Fibroblast of lung (primary cell): ENCODE measurements around the gene NDUFS5. TPM values are rescaled to one million over a fixed set of nuclear protein-coding genes. Genes with fewer than 3 reads are reported as not detected.

ENCODE experiments used
- DNase-seq, 2 donors: peaks; one replicate each; pipeline versions ENCODE4 v3.0.0 to v3.0.0-alpha.2; 2010; ENCODE audit warnings: low read depth in 2 of 2
- H2AFZ ChIP-seq: 2 replicates; pipeline ENCODE4 v1.5.1; 2012; ENCODE audit warnings: low read length, control low read depth, inconsistent platforms
- H3K27ac ChIP-seq: 2 replicates; pipeline ENCODE4 v1.5.1; 2011; ENCODE audit warnings: low read length, control low read depth; ENCODE audit not compliant: insufficient read depth
- H3K27me3 ChIP-seq: 2 replicates; pipeline ENCODE4 v1.5.1; 2011; ENCODE audit warnings: mild to moderate bottlenecking, low read length; ENCODE audit not compliant: control insufficient read depth, insufficient read depth
- H3K36me3 ChIP-seq: 2 replicates; pipeline ENCODE4 v1.5.1; 2011; ENCODE audit warnings: low read length; ENCODE audit not compliant: control insufficient read depth, insufficient read depth
- H3K4me1 ChIP-seq: 2 replicates; pipeline ENCODE4 v1.5.1; 2011; ENCODE audit warnings: low read length; ENCODE audit not compliant: control insufficient read depth, insufficient read depth; ENCODE audit errors: extremely low read depth
- H3K4me2 ChIP-seq: 2 replicates; pipeline ENCODE4 v1.5.1; 2011; ENCODE audit warnings: low read length, control low read depth; ENCODE audit not compliant: insufficient read depth; ENCODE audit errors: extremely low read depth
- H3K4me3 ChIP-seq, 4 experiments: fragments of 200-600 bp in 1 of 4; sonication (generic) in 1 of 4; replicated peaks in 1 of 4; 2 replicates each; pipeline ENCODE4 v1.5.1; 2011 to 2016; ENCODE audit warnings: low read length in 4 of 4, low read depth in 3 of 4, mild to moderate bottlenecking in 3 of 4, control low read depth in 2 of 4, inconsistent platforms in 1 of 4, mixed read lengths in 1 of 4; ENCODE audit not compliant: insufficient read depth in 1 of 4; ENCODE audit errors: control extremely low read depth in 1 of 4
- H3K79me2 ChIP-seq: 2 replicates; pipeline ENCODE4 v1.5.1; 2012; ENCODE audit warnings: mild to moderate bottlenecking, low read length, inconsistent platforms; ENCODE audit not compliant: control insufficient read depth, insufficient read depth
- H3K9ac ChIP-seq: 2 replicates; pipeline ENCODE4 v1.5.1; 2011; ENCODE audit warnings: mild to moderate bottlenecking, low read length, control low read depth; ENCODE audit not compliant: insufficient read depth
- H3K9me3 ChIP-seq: 2 replicates; pipeline ENCODE4 v1.5.1; 2012; ENCODE audit warnings: low read depth, low read length; ENCODE audit not compliant: control insufficient read depth, insufficient read depth
- H4K20me1 ChIP-seq: 2 replicates; pipeline ENCODE4 v1.5.1; 2011; ENCODE audit warnings: low read length; ENCODE audit not compliant: control insufficient read depth, insufficient read depth; ENCODE audit errors: extremely low read depth
- EZH2 ChIP-seq: IDR thresholded peaks from 2 replicates; pipeline ENCODE4 v1.5.1; 2012; ENCODE audit warnings: low read length, control low read depth, mild to moderate bottlenecking; ENCODE audit errors: missing control alignments
- polyA plus RNA-seq, 2 donors: library from polyadenylated mRNA; depleted of rRNA in 1 of 2; stranded (reverse) in 1 of 2; unstranded in 1 of 2; fragments of >200 nt; gene quantifications; 2 replicates each; pipeline ENCODE4 v1.2.1, GENCODE V29; 2011 to 2012; ENCODE audit warnings: missing spikeins in 1 of 2
- total RNA-seq: library from RNA; depleted of rRNA; stranded (reverse); fragments of >200 nt; gene quantifications from 2 replicates; pipeline ENCODE4 v1.2.1, GENCODE V29; 2014
- TF ChIP-seq, protein P1 (sequence below), 2 donors: IDR thresholded peaks in 1 of 2; conservative IDR thresholded peaks in 1 of 2; 1 replicate in 1 of 2; 2 replicates in 1 of 2; pipeline ENCODE4 v1.5.1; 2011 to 2012; ENCODE audit warnings: low read length in 2 of 2, control low read depth in 1 of 2, inconsistent platforms in 1 of 2, low read depth in 1 of 2, mild to moderate bottlenecking in 1 of 2

The NDUFS5 gene
- total and polyA plus RNA-seq, 2 donors (not counting 1 experiment from before 2014, with no cell fraction given), result 501 to 572 TPM

DNA sequence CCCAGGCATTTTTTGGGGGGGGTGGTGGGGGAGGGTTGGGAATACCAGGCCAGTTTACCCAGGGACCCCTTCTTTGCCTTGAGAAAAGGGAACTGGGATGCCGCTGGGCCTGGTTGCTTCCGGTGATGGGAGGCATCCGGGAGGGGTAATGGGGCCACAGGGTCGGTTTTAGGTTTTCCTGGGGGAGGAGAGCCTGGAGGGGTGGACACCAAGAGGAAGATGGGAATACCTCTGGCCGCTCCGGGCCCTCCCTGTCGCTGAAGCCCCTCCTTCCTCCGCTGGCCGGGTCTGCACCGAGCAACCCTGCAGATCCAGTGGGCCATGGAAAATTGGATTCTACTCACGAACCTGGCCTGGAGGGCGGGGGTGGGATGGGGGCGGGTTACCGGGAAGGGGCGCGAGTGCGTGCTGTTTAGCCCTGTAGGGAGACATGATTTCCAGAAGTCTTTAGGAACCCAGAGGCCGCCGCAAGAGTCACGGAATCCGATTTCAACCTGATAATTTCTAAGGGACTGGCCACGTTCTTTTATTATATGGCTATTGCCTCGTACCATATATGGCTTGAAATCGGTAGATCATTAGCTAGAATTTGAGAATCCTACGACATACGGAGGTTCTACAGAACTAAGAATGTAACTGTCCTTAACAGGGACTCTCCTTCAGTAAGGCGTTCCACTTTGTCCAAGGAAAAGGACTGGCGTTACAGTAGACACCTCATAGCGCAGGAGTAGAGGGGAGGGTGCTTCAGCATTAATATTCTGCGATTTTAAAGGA is 34.3 kb upstream of the NDUFS5 start:
- peak overlapping the region; percentile 93 for H3K27ac ChIP-seq
- peak overlapping the region; percentile 96 for H3K9ac ChIP-seq
- peaks cover 2% of the 10 kb centered on the region for H3K4me1 ChIP-seq
- H3K4me3 ChIP-seq, result peak overlapping the region; percentile 66 to 94 (median 86)
- H4K20me1 ChIP-seq, result peaks cover 4% of the 10 kb centered on the region
- H3K36me3 ChIP-seq, result no peaks in the 10 kb centered on the region
- DNase-seq, result peak; percentile 31 to 39
- TF ChIP-seq, protein P1, sequence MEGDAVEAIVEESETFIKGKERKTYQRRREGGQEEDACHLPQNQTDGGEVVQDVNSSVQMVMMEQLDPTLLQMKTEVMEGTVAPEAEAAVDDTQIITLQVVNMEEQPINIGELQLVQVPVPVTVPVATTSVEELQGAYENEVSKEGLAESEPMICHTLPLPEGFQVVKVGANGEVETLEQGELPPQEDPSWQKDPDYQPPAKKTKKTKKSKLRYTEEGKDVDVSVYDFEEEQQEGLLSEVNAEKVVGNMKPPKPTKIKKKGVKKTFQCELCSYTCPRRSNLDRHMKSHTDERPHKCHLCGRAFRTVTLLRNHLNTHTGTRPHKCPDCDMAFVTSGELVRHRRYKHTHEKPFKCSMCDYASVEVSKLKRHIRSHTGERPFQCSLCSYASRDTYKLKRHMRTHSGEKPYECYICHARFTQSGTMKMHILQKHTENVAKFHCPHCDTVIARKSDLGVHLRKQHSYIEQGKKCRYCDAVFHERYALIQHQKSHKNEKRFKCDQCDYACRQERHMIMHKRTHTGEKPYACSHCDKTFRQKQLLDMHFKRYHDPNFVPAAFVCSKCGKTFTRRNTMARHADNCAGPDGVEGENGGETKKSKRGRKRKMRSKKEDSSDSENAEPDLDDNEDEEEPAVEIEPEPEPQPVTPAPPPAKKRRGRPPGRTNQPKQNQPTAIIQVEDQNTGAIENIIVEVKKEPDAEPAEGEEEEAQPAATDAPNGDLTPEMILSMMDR (conservative IDR thresholded peaks at IDR 0.05 in 1 of 2, IDR thresholded peaks at IDR 0.05 in 1 of 2; ENCODE audit: low read depth in 1 of 2, low read length in 2 of 2), result no peak
- no peak for TF ChIP-seq EZH2
- no peaks in the 10 kb centered on the region for H3K27me3 ChIP-seq
- H3K9me3 ChIP-seq, result no peaks in the 10 kb centered on the region
- H3K79me2 ChIP-seq, result peaks cover 56% of the 10 kb centered on the region
- H3K4me2 ChIP-seq, result peak overlapping the region; percentile 84
- H2AFZ ChIP-seq, result no peak overlapping the region

DNA sequence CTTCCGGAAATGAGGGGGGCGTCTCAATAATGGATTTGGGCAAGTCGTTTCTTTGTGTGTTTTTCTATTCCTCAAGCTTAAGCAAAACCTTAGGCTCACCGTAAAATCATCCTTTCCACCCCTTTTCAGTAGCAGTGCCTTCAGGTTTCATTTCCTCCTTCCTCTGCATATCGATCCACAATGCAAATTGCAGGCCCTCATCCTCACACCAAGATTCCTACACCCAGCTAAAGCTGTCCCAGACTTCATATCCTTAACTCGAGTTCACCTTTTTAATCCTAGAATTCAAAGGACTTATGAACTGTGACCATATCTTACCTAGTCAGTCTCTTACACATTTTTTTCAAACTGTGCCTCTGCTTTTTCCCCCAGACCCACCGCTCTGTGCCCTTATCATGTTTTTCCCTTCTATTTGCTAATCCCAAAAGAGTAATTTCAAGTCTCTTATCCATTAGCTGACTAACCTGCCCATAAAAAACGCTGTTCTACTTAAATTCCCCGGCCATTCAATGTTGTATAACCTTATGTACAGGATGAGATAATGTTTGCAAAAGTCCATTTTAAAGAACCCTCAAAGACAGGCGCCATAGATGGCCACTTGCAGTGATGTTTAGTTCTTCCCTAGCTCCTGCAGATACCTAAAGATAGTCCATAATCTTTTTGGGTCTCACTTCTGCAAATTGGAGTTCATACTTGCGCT is 33.6 kb upstream of the NDUFS5 start:
- H2AFZ ChIP-seq, result no peak overlapping the region
- no peaks in the 10 kb centered on the region for H3K9me3 ChIP-seq
- TF ChIP-seq, protein P1 (conservative IDR thresholded peaks at IDR 0.05 in 1 of 2, IDR thresholded peaks at IDR 0.05 in 1 of 2; ENCODE audit: low read depth in 1 of 2, low read length in 2 of 2), result no peak
- no peak for TF ChIP-seq EZH2
- H3K4me3 ChIP-seq, result peak overlapping the region; percentile 66 to 94 (median 86)
- H3K36me3 ChIP-seq, result no peaks in the 10 kb centered on the region
- H4K20me1 ChIP-seq, result peaks cover 4% of the 10 kb centered on the region
- H3K79me2 ChIP-seq, result peaks cover 63% of the 10 kb centered on the region
- H3K4me2 ChIP-seq, result peak overlapping the region; percentile 84
- H3K9ac ChIP-seq, result peak overlapping the region; percentile 35
- H3K27me3 ChIP-seq, result no peaks in the 10 kb centered on the region
- DNase-seq, result no peak
- H3K4me1 ChIP-seq, result peaks cover 2% of the 10 kb centered on the region
- H3K27ac ChIP-seq, result peak overlapping the region; percentile 17

DNA sequence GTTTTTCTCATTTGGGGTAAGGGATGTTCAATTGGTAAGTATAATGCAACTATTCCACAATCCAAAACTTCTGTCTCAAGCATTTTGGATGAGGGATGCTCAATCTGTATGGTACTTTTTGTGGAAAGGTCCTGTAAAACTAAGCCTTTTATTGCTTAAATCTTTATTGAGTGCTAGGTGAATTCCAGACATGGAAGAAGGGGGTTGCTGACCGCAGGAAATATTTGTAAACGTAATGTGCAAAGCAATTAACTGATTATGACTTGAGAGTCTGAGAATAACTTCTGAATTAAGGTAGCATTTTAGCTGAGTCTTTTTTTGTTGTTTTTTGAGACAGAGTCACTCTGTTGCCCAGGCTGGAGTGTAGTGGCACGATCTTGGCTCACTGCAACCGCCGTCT is 32.0 kb upstream of the NDUFS5 start:
- Histone ChIP-seq H3K9me3 (no peaks in the 10 kb centered on the region), H3K4me3 (no peak overlapping the region), H3K36me3 (no peaks in the 10 kb centered on the region), H3K79me2 (peaks cover 75% of the 10 kb centered on the region), H3K9ac (no peak overlapping the region), H3K27me3 (no peaks in the 10 kb centered on the region), H2AFZ (no peak overlapping the region), H3K4me1 (peaks cover 2% of the 10 kb centered on the region), H3K27ac (no peak overlapping the region), H4K20me1 (peaks cover 4% of the 10 kb centered on the region), H3K4me2 (no peak overlapping the region)
- DNase-seq, result no peak
- no peak for TF ChIP-seq EZH2
